ENCODE measurements around the gene AXIN1.

GRCh38 chr16:330741-331140, 21.8 kb downstream of the AXIN1 start:
- no peak for TF ChIP-seq POLR2AphosphoS5 (IDR thresholded peaks at IDR 0.05; ENCODE audit: low read depth, low read length)
- TF ChIP-seq TAF1 (IDR thresholded peaks at IDR 0.05; ENCODE audit: borderline replicate concordance, insufficient read depth, low read length), result no peak
- TF ChIP-seq REST (IDR thresholded peaks at IDR 0.05; ENCODE audit: insufficient read depth in 1 of 2, low read depth in 2 of 2, low read length in 2 of 2), result no peak
- TF ChIP-seq FOXP2 (optimal IDR thresholded peaks at IDR 0.05; ENCODE audit: borderline replicate concordance, extremely low read depth, extremely low read length, insufficient read depth), result no peak
- no peak for TF ChIP-seq SIN3A (IDR thresholded peaks at IDR 0.05; ENCODE audit: borderline replicate concordance, insufficient read depth, low read length)

All from PFSK-1 (cell line).